Chondrocyte (in vitro differentiated cells): Measurements from ENCODE around the gene WIPI1. TPM values are rescaled to one million over a fixed set of nuclear protein-coding genes. Genes with fewer than 3 reads are reported as not detected.

Experiments
- DNase-seq: peaks from one replicate; pipeline ENCODE4 v3.0.0; 2021; ENCODE audit warnings: mixed read lengths, low spot score
- H3K27ac Mint-ChIP-seq: one replicate; pipeline ENCODE4 v1.8.0; 2021; ENCODE audit warnings: mild to moderate bottlenecking, moderate library complexity, mixed read lengths; ENCODE audit not compliant: unreplicated experiment
- H3K27me3 Mint-ChIP-seq: 2 replicates; pipeline ENCODE4 v1.8.0; 2021; ENCODE audit warnings: low read depth, mixed read lengths
- H3K36me3 Mint-ChIP-seq: 2 replicates; pipeline ENCODE4 v1.8.0; 2021; ENCODE audit warnings: low read depth, mixed read lengths
- H3K4me1 Mint-ChIP-seq: 2 replicates; pipeline ENCODE4 v1.8.0; 2021; ENCODE audit warnings: low read depth, mild to moderate bottlenecking, mixed read lengths
- H3K4me3 Mint-ChIP-seq: one replicate; pipeline ENCODE4 v1.8.0; 2021; ENCODE audit warnings: mild to moderate bottlenecking, moderate library complexity, mixed read lengths; ENCODE audit not compliant: unreplicated experiment
- H3K9me3 Mint-ChIP-seq: 2 replicates; pipeline ENCODE4 v1.8.0; 2021; ENCODE audit warnings: low read depth, mixed read lengths
- CTCF ChIP-seq: fragments of 200-600 bp; sonication (generic); IDR thresholded peaks from 2 replicates; pipeline ENCODE4 v1.5.0; 2021; ENCODE audit warnings: antibody characterized with exemption, mild to moderate bottlenecking, moderate library complexity
- total RNA-seq: library from RNA; stranded (reverse); gene quantifications from 3 replicates; pipeline ENCODE4 v1.2.1, GENCODE V29; 2021

The WIPI1 gene
- total RNA-seq, 1 donor from 2014 or later, result 119 TPM

- Mint-ChIP-seq H3K9me3 (peaks cover 33% of the 10 kb centered on the region), H3K4me3 (no peak overlapping the region), H3K27ac (no peak overlapping the region), H3K4me1 (peaks cover 13% of the 10 kb centered on the region), H3K36me3 (peaks cover 13% of the 10 kb centered on the region), H3K27me3 (no peaks in the 10 kb centered on the region)
- no peak for TF ChIP-seq CTCF
- DNase-seq, result no peak
Measured at GRCh38 chr17:68403122-68403521, 54.2 kb downstream of the WIPI1 start.

GRCh38 chr17:68401288-68401687 is 56.0 kb downstream of the WIPI1 start:
- Mint-ChIP-seq H3K27ac (no peak overlapping the region), H3K4me3 (no peak overlapping the region), H3K9me3 (peaks cover 18% of the 10 kb centered on the region), H3K36me3 (peaks cover 6% of the 10 kb centered on the region), H3K27me3 (no peaks in the 10 kb centered on the region), H3K4me1 (peaks cover 13% of the 10 kb centered on the region)
- no peak for TF ChIP-seq CTCF
- DNase-seq, result peak; percentile 51

- Mint-ChIP-seq H3K4me3 (no peak overlapping the region), H3K27me3 (no peaks in the 10 kb centered on the region), H3K36me3 (peaks cover 5% of the 10 kb centered on the region), H3K27ac (peak overlapping the region; percentile 6), H3K9me3 (peaks cover 13% of the 10 kb centered on the region), H3K4me1 (peaks cover 13% of the 10 kb centered on the region)
- no peak for DNase-seq
- TF ChIP-seq CTCF, result no peak
Measured at GRCh38 chr17:68400404-68400735, 56.9 kb downstream of the WIPI1 start.

GRCh38 chr17:68399638-68400403 is 57.5 kb downstream of the WIPI1 start:
- no peak overlapping the region for H3K4me3 Mint-ChIP-seq
- H3K9me3 Mint-ChIP-seq, result peaks cover 9% of the 10 kb centered on the region
- peaks cover 13% of the 10 kb centered on the region for H3K4me1 Mint-ChIP-seq
- no peak for DNase-seq
- TF ChIP-seq CTCF, result no peak
- peaks cover 3% of the 10 kb centered on the region for H3K36me3 Mint-ChIP-seq
- H3K27ac Mint-ChIP-seq, result peak overlapping the region; percentile 6
- H3K27me3 Mint-ChIP-seq, result no peaks in the 10 kb centered on the region

GRCh38 chr17:68398691-68399637 is 58.3 kb downstream of the WIPI1 start:
- peak overlapping the region; percentile 41 for H3K27ac Mint-ChIP-seq
- H3K4me3 Mint-ChIP-seq, result no peak overlapping the region
- peaks cover 2% of the 10 kb centered on the region for H3K36me3 Mint-ChIP-seq
- H3K4me1 Mint-ChIP-seq, result peaks cover 13% of the 10 kb centered on the region
- DNase-seq, result no peak
- H3K27me3 Mint-ChIP-seq, result no peaks in the 10 kb centered on the region
- TF ChIP-seq CTCF, result peak; percentile 89
- H3K9me3 Mint-ChIP-seq, result peaks cover 3% of the 10 kb centered on the region
